K562 (cell line): ENCODE data around the gene UQCR11. TPM values are rescaled to one million over a fixed set of nuclear protein-coding genes. Genes with fewer than 3 reads are reported as not detected.

ENCODE experiments used
- HDAC1 ChIP-seq, 2 experiments: fragments of 450-650 bp; IDR thresholded peaks; 2 replicates each; pipeline ENCODE4 v1.6.1; 2016 to 2017; ENCODE audit warnings: inconsistent platforms in 1 of 2, mild to moderate bottlenecking in 1 of 2, moderate library complexity in 1 of 2
- POU5F1 ChIP-seq: fragments of 150-350 bp; IDR thresholded peaks from 2 replicates; pipeline ENCODE4 v1.6.1; 2014; ENCODE audit warnings: borderline replicate concordance, low read length, low read depth, mild to moderate bottlenecking; ENCODE audit not compliant: partially characterized antibody
- PTRF ChIP-seq: fragments of 450-650 bp; IDR thresholded peaks from 2 replicates; pipeline ENCODE4 v1.6.1; 2016; ENCODE audit warnings: mild to moderate bottlenecking, missing genetic modification characterization, missing compliant biosample characterization
- ZHX1 ChIP-seq: fragments of 150-350 bp; conservative IDR thresholded peaks from 2 replicates; pipeline ENCODE4 v1.6.1; 2014; ENCODE audit warnings: low read length
- ZNF79 ChIP-seq: fragments of 250-450 bp; sonication (Bioruptor Pico); IDR thresholded peaks from 2 replicates; pipeline ENCODE4 v1.4.0; 2020; ENCODE audit warnings: low read depth, mild to moderate bottlenecking, moderate library complexity
- polyA plus RNA-seq, 8 experiments: library from polyadenylated mRNA; depleted of rRNA in 4 of 8; stranded (reverse) in 5 of 8; unstranded in 3 of 8; fragments of >200 nt; fragmentation: Nextera tagmentation in 2 of 8; fragmentation: Illumina TruSeq in 1 of 8; extraction: Ambion mirVana in 2 of 8; extraction: Trizol in 1 of 8; gene quantifications; 2 replicates each; pipeline versions ENCODE4 v1.2.1 to v1.2.3, GENCODE V29; 2011 to 2014; ENCODE audit warnings: inconsistent platforms in 1 of 8, missing spikeins in 1 of 8
- total RNA-seq, 7 experiments: library from RNA; depleted of rRNA in 6 of 7; stranded (reverse); fragments of >200 nt in 6 of 7; fragmentation: Illumina TruSeq in 2 of 7; extraction: Trizol in 2 of 7; gene quantifications; 2 replicates each; pipeline versions ENCODE4 v1.2.1 to v1.2.3, GENCODE V29; 2011 to 2021; ENCODE audit warnings: low replicate concordance in 1 of 7
- TF ChIP-seq, protein P1 (sequence below), 2 experiments: fragments of 200-800 bp in 1 of 2; sonication (Bioruptor generic) in 1 of 2; sonication (generic) in 1 of 2; formaldehyde crosslinking in 1 of 2; IDR thresholded peaks in 1 of 2; conservative IDR thresholded peaks in 1 of 2; 2 replicates each; pipeline versions ENCODE4 v1.5.0 to v1.6.1; 2016 to 2020; ENCODE audit warnings: missing compliant biosample characterization in 1 of 2, missing genetic modification characterization in 1 of 2, missing genetic modification reagents in 1 of 2

Gene UQCR11
- total and polyA plus RNA-seq, 9 of the 15 experiments (the other 6 are each of a cell fraction or from before 2014, with no cell fraction given), result 57.6 to 394 (median 259) TPM

- TF ChIP-seq, protein P1, sequence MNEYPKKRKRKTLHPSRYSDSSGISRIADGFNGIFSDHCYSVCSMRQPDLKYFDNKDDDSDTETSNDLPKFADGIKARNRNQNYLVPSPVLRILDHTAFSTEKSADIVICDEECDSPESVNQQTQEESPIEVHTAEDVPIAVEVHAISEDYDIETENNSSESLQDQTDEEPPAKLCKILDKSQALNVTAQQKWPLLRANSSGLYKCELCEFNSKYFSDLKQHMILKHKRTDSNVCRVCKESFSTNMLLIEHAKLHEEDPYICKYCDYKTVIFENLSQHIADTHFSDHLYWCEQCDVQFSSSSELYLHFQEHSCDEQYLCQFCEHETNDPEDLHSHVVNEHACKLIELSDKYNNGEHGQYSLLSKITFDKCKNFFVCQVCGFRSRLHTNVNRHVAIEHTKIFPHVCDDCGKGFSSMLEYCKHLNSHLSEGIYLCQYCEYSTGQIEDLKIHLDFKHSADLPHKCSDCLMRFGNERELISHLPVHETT (CRISPR knock-in tag; conservative IDR thresholded peaks at IDR 0.05 in 1 of 2, IDR thresholded peaks at IDR 0.05 in 1 of 2), result peak in 1 of 2 experiments; percentile 73; a peak in 2 of 4 replicates
- TF ChIP-seq PTRF (tag) (no peak), ZNF79 (CRISPR knock-in tag) (no peak), ZHX1 (no peak; the same call in 1 of the 2 replicates), POU5F1 (no peak), HDAC1 (IDR thresholded peaks at IDR 0.05) (peak in 1 of 2 experiments; percentile 65; a peak in 1 of 4 replicates)
- TF ChIP-seq, all 486 proteins: peak for 160
These were observed 47.4 kb upstream of the UQCR11 start, which contains the start of gene TCF3 (continued) for GRCh38 chr19:1652471-1653299.
